HepG2 (cell line): Measurements from ENCODE around the gene MAMDC2. TPM values are rescaled to one million over a fixed set of nuclear protein-coding genes. Genes with fewer than 3 reads are reported as not detected.
A peak's percentile ranks its signal among the peaks of the same experiment; 100 is the strongest.

ENCODE experiments used
- AGO2 ChIP-seq: fragments of 200-400 bp; formaldehyde crosslinking; optimal IDR thresholded peaks from 2 replicates; pipeline ENCODE3; 2017; ENCODE audit warnings: mild to moderate bottlenecking, low read depth, low read length, moderate library complexity
- ARID4A ChIP-seq: sonication (generic); formaldehyde crosslinking; IDR thresholded peaks from 2 replicates; pipeline ENCODE4 v1.5.0; 2020; ENCODE audit warnings: mild to moderate bottlenecking, missing genetic modification reagents, borderline replicate concordance
- ARNT2 ChIP-seq: sonication (generic); formaldehyde crosslinking; IDR thresholded peaks from 2 replicates; pipeline ENCODE4 v1.8.0; 2022; ENCODE audit warnings: mild to moderate bottlenecking, low read depth, missing genetic modification reagents, moderate library complexity
- ARNTL ChIP-seq: sonication (generic); formaldehyde crosslinking; IDR thresholded peaks from 2 replicates; pipeline ENCODE4 v1.4.0; 2020; ENCODE audit warnings: mild to moderate bottlenecking, missing genetic modification reagents
- GATAD1 ChIP-seq: IDR thresholded peaks from 2 replicates; pipeline ENCODE4 v1.6.1; 2016; ENCODE audit warnings: missing genetic modification reagents, missing compliant biosample characterization
- KMT2A ChIP-seq: sonication (generic); formaldehyde crosslinking; IDR thresholded peaks from 2 replicates; pipeline ENCODE4 v1.4.0; 2020; ENCODE audit warnings: missing genetic modification reagents
- ZBTB46 ChIP-seq: sonication (generic); formaldehyde crosslinking; IDR thresholded peaks from 2 replicates; pipeline ENCODE4 v1.4.0; 2020; ENCODE audit warnings: mild to moderate bottlenecking, missing genetic modification reagents, borderline replicate concordance
- ZKSCAN8 ChIP-seq: IDR thresholded peaks from 2 replicates; pipeline ENCODE4 v1.6.1; 2016; ENCODE audit warnings: borderline replicate concordance, missing genetic modification reagents, missing compliant biosample characterization
- ZNF772 ChIP-seq: sonication (generic); formaldehyde crosslinking; IDR thresholded peaks from 2 replicates; pipeline ENCODE4 v1.5.0; 2020; ENCODE audit warnings: mild to moderate bottlenecking, missing genetic modification reagents
- polyA plus RNA-seq, 8 experiments: library from polyadenylated mRNA; depleted of rRNA in 3 of 8; stranded (reverse) in 7 of 8; unstranded in 1 of 8; fragments of >200 nt; fragmentation: Illumina TruSeq in 4 of 8; extraction: Trizol in 4 of 8; gene quantifications; 2 replicates each; pipeline versions ENCODE4 v1.2.1 to v1.2.3, GENCODE V29; 2011 to 2016; ENCODE audit warnings: low read depth in 4 of 8, missing spikeins in 1 of 8, mixed read lengths in 1 of 8; ENCODE audit not compliant: insufficient read depth in 1 of 8
- total RNA-seq, 5 experiments: library from RNA; depleted of rRNA; stranded (reverse); fragments of >200 nt; fragmentation: Illumina TruSeq; extraction: Trizol; gene quantifications; 2 replicates each; pipeline ENCODE4 v1.2.3, GENCODE V29; 2016; ENCODE audit warnings: low read depth in 1 of 5
- TF ChIP-seq, protein P1 (sequence below): sonication (generic); formaldehyde crosslinking; IDR thresholded peaks from 2 replicates; pipeline ENCODE4 v1.8.0; 2022; ENCODE audit warnings: mild to moderate bottlenecking, missing genetic modification reagents; ENCODE audit not compliant: insufficient replicate concordance
- TF ChIP-seq, protein P2 (sequence below): IDR thresholded peaks from 2 replicates; pipeline ENCODE4 v1.6.1; 2016; ENCODE audit warnings: mild to moderate bottlenecking
- TF ChIP-seq, protein P3 (sequence below): IDR thresholded peaks from 2 replicates; pipeline ENCODE4 v1.6.1; 2016; ENCODE audit warnings: missing genetic modification reagents, missing compliant biosample characterization
- TF ChIP-seq, protein P4 (sequence below): IDR thresholded peaks from 2 replicates; pipeline ENCODE4 v1.4.0; 2020; ENCODE audit warnings: mild to moderate bottlenecking, missing genetic modification reagents

Gene MAMDC2
- total and polyA plus RNA-seq, 2 of the 13 experiments (the other 11 are each of a cell fraction or from before 2014, with no cell fraction given) = not detected

DNA sequence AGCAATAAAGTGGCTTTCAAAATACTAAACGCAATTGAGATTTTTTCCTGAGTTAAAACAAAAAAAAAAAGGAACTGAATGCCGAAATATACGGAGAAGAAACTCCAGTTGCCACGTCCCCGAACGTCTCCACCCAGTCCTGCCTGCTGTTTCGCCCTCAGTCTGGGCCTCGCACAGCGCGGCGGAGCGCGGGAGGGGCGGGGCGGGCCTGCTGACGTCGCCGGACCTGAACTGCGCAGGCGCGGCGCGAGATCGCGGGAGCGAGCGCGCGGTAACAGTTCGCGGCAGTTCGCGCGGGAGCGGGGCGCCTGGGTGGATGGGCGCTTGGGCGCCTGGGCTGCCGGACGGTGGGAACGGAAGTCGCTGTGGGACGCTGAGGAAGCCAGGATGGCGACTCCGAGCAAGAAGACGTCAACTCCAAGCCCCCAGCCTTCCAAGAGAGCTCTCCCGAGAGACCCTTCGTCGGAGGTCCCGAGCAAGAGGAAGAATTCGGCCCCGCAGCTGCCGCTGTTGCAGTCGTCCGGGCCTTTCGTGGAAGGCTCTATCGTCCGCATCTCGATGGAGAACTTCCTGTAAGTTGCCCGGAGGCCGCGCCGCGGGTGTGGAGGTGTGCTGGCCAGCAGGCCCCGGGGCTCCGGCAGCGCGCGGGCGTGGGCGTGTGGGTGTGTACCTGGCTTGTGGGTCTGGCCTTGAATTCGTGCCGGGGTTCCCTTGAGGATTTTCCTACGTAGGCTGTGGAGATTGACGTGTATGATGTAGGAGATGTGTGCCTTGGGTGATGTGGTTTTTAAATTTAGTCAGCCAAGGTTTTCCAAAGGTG, 215.3 kb downstream of the MAMDC2 start, which contains the start of gene SMC5 (continued):
- TF ChIP-seq ARID4A (CRISPR knock-in tag) = peak; percentile 87
- TF ChIP-seq ZNF772 (CRISPR knock-in tag) = peak; percentile 79; the same call in 1 of the 2 replicates
- TF ChIP-seq GATAD1 (CRISPR knock-in tag) = peak; percentile 74
- TF ChIP-seq, protein P1, sequence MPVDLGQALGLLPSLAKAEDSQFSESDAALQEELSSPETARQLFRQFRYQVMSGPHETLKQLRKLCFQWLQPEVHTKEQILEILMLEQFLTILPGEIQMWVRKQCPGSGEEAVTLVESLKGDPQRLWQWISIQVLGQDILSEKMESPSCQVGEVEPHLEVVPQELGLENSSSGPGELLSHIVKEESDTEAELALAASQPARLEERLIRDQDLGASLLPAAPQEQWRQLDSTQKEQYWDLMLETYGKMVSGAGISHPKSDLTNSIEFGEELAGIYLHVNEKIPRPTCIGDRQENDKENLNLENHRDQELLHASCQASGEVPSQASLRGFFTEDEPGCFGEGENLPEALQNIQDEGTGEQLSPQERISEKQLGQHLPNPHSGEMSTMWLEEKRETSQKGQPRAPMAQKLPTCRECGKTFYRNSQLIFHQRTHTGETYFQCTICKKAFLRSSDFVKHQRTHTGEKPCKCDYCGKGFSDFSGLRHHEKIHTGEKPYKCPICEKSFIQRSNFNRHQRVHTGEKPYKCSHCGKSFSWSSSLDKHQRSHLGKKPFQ = peak; percentile 16
- TF ChIP-seq KMT2A (CRISPR knock-in tag) = peak; percentile 33; the same call in 1 of the 2 replicates
- peak; percentile 88 for TF ChIP-seq ARNT2 (CRISPR knock-in tag)
- TF ChIP-seq AGO2 = peak; percentile 73
- peak; percentile 55 for TF ChIP-seq ARNTL (CRISPR knock-in tag)
- TF ChIP-seq, protein P2, sequence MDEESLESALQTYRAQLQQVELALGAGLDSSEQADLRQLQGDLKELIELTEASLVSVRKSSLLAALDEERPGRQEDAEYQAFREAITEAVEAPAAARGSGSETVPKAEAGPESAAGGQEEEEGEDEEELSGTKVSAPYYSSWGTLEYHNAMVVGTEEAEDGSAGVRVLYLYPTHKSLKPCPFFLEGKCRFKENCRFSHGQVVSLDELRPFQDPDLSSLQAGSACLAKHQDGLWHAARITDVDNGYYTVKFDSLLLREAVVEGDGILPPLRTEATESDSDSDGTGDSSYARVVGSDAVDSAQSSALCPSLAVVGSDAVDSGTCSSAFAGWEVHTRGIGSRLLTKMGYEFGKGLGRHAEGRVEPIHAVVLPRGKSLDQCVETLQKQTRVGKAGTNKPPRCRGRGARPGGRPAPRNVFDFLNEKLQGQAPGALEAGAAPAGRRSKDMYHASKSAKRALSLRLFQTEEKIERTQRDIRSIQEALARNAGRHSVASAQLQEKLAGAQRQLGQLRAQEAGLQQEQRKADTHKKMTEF (CRISPR knock-in tag) = peak; percentile 74; the same call in 1 of the 2 replicates
- TF ChIP-seq ZBTB46 (CRISPR knock-in tag) = no peak
- TF ChIP-seq, protein P3, sequence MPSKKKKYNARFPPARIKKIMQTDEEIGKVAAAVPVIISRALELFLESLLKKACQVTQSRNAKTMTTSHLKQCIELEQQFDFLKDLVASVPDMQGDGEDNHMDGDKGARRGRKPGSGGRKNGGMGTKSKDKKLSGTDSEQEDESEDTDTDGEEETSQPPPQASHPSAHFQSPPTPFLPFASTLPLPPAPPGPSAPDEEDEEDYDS (CRISPR knock-in tag) = peak; percentile 60; the same call in 1 of the 2 replicates
- TF ChIP-seq, protein P4, sequence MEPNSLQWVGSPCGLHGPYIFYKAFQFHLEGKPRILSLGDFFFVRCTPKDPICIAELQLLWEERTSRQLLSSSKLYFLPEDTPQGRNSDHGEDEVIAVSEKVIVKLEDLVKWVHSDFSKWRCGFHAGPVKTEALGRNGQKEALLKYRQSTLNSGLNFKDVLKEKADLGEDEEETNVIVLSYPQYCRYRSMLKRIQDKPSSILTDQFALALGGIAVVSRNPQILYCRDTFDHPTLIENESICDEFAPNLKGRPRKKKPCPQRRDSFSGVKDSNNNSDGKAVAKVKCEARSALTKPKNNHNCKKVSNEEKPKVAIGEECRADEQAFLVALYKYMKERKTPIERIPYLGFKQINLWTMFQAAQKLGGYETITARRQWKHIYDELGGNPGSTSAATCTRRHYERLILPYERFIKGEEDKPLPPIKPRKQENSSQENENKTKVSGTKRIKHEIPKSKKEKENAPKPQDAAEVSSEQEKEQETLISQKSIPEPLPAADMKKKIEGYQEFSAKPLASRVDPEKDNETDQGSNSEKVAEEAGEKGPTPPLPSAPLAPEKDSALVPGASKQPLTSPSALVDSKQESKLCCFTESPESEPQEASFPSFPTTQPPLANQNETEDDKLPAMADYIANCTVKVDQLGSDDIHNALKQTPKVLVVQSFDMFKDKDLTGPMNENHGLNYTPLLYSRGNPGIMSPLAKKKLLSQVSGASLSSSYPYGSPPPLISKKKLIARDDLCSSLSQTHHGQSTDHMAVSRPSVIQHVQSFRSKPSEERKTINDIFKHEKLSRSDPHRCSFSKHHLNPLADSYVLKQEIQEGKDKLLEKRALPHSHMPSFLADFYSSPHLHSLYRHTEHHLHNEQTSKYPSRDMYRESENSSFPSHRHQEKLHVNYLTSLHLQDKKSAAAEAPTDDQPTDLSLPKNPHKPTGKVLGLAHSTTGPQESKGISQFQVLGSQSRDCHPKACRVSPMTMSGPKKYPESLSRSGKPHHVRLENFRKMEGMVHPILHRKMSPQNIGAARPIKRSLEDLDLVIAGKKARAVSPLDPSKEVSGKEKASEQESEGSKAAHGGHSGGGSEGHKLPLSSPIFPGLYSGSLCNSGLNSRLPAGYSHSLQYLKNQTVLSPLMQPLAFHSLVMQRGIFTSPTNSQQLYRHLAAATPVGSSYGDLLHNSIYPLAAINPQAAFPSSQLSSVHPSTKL (CRISPR knock-in tag) = peak; percentile 48
- no peak for TF ChIP-seq ZKSCAN8 (CRISPR knock-in tag)
